NOMO-1 treated with dmso at 0.1 percent for 144 hours (cell line): ENCODE data around the gene MYZAP.

Experiments used
- DNase-seq: peaks from one replicate; lab custom pipeline; 2025; ENCODE audit not compliant: unreplicated experiment; lab: John Stamatoyannopoulos, UW

MYZAP gene

DNA sequence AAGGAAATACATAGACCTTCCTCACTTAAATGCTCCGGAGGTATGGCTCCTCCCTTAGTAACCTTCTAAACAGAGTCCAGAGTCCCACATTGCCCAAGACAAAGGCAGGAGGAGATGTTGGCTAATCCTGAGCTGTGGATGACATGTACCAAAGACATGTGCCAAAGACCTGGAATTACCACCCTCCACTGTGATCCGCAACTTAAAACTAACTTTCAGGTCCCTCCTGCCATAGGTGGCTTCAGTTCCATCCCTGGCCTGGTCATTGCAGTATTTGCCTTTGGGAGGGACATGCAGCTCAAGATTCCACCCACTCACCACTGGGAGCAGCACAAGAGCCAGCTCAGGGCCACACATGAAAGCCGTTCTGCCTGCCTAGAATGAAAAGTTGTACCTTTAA is 28.0 kb downstream of the MYZAP start:
- DNase-seq, result no peak

DNA sequence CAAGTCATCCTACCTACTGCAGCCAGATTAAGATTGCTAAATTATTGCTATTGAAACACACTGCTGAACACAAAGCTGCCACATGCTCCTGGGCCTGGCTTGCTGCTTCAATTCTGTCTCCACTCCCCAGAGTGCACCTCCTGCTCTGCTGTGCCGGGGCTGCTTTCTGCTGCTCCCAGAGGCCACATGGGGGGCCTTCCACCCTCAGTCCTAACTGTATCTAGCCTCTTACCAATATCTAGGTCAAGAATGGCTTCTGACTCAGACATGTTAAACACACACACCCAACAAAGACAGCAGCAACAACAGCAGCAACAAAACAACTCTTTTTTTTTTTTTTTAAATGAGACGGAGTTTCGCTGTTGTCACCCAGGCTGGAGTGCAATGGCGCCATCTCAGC is 33.0 kb downstream of the MYZAP start:
- no peak for DNase-seq

DNA sequence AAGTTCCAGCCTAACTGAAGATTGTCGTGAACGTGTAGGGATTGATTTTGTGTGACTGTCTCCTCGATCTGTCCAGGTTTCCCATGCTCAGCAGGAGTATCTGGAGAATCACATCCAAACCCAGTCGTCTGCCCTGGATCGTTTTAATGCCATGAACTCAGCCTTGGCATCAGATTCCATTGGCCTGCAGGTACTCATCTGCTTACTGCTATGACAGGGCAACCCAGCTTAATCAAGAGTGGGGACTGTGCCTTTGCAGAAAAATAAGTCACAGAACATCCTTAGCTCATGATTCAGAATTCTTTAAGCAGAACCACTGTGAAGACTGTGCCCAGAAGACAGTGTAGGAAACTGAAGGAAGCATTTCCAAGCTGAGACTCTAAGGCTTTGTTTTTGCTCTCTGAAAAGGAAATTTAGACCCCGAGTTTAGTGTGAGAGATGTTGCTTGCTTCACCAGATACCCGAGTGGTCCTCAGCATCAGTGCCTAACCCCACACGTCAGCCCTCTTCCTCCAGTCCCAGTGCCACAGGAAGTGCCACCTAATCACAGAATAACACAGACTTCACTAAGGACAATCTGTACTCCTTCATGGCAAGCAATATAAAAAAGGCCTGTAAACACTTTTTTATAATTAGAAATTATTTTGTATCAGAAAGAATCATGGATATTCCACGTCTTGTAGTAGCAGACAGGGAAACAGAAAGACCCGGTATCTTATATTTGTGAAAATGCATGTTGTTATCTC is 34.2 kb downstream of the MYZAP start:
- no peak for DNase-seq

DNA sequence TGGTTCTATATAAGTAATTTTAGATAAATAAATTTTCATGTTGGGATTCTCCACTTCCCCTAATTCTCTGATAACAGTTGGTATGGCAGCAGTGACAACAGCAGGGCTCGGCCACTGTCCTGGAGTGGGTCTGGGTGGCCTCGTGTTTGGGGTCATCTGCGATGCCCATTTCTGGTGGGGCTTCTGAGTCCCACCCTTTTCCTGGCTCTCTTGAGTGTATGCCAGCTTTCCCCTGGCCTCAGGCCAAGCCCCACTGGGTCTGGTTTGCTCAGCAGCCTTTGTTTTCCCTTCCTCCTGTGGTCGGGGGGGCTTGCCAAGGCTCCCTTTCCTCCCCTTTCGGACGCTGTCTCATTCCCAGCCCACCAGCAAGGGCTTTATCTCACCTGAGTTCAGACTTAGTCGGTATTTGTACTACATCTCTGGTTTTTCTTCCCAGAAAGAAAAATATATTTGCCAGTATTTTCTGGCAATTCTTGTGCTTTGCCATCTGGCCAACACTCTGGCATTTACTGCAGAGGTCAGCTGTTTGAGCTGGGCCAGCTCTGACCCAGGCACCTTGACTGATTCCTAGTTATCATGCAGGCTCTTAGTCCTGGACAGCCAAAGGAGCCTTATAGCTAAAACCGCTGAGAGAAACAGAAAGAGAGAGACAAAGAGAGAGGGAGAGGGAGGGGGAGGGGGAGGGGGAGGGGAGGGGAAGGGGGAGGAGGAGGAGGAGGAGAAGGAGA is 35.2 kb downstream of the MYZAP start:
- DNase-seq, result no peak

DNA sequence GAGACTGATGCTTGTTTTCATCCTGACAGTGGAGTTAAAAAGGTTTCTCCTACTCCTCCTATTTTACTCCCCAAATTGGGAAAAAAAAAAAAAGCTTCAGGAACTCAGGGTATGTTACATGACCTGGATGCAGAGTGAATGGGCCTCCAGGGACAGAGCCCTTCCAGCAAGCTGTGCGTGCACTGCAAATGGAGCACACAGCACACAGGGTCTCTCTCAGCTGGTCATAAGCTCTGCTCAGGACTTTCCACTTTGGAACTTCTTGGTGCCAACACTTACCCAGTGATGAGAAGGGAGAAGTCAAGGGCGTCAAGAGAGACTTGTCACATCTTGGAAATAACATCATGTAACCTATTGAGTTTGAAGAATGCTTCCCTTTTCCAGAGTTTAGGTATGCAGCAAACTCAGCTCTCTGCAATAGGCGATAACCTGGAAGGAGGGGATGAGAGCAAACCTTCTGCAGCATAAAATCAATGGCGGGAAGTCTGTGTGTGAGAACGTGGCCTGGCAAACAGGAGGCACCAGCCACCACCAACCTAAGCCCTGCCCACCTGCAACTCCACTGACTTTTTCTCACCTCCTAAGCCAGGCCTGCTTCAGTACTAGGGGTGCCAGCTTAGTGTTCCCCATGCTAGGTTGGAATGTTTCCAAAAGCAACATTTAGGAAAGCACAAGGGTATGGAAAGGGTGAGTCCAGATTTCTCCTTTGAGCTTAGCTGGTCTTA is 39.8 kb downstream of the MYZAP start:
- no peak for DNase-seq

DNA sequence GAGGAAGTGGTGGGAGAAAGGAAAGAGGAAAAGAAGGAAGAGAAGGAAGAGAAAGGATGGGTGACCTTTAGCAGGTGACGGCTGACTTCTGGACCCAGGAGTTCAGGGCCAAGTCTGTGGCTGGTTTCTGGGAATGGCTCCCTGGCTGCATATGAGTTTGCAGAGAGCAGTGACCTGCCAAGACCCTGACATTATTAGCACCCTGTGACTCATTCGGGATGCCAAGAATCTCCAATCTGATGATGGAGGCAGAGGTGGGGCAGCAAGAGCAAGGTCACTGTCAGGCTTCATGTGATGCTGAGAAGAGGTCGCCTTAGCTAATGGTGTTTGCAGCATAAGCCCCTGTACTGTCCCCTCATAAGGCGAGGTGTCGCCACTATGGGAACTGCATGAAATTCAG is 42.6 kb downstream of the MYZAP start:
- DNase-seq, result no peak

DNA sequence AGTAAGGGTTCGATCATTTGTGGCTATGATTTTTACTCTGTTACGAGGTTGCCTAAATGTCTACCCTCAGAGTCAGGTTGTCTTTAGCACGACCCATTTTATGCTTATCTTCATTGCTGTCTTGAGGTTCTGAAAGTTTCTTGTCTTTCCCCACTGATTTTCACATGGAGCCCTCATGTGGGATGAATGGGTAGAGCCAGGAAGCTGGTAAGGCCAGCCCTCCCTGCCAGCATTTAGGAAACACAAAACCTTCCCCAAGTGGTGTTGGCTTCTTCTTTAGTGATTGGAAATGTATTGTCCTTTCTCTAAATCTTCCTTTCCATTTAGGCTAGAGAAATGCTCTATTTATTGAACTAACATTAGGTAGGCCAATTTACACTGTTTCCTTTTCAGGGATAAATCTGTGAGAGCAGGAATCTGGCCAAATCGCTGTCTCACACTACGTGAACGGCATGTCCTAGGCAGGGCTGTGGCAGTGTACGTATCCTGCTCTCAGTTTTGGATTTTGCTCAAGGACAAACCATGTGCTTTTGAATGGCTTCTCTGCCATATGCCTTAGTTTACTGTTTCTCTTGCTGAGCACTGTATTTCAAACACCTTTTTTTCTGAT is 43.7 kb downstream of the MYZAP start:
- DNase-seq, result no peak

DNA sequence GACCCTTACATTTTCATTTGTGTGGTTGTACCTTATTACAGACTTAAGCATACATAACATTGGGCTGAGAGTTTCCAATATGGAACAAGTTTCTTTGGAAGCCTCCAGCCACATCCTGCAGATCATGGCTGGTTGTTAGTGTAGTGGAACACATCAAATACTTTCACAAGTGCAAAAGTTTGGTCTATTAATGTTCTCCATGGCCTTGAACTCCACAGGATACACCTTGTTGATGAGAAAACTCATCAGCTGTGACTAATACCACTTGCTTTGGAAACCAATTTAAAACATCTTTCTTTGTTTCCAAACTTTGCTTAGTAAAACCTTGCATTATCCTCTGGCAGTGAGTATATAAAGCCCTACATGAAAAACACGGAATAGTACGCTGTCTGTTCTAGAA is 46.1 kb downstream of the MYZAP start:
- DNase-seq, result no peak

DNA sequence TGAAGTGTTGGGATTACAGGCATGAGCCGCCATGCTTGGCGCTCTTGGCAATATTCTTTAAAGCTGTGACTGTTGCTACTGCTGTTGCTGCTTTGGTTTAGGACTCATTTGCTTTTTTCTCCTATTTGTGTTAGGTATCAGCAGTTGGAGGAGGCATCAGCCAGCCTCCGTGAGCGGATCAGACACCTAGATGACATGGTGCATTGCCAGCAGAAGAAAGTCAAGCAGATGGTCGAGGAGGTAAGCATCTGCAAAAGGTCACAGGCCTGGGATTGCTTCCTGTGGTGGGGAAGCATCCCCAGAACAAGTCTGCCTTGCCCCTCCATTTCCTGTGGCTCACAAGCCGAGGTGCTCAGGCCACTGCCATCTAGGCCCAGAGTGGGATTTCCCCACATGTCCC is 47.6 kb downstream of the MYZAP start:
- no peak for DNase-seq

DNA sequence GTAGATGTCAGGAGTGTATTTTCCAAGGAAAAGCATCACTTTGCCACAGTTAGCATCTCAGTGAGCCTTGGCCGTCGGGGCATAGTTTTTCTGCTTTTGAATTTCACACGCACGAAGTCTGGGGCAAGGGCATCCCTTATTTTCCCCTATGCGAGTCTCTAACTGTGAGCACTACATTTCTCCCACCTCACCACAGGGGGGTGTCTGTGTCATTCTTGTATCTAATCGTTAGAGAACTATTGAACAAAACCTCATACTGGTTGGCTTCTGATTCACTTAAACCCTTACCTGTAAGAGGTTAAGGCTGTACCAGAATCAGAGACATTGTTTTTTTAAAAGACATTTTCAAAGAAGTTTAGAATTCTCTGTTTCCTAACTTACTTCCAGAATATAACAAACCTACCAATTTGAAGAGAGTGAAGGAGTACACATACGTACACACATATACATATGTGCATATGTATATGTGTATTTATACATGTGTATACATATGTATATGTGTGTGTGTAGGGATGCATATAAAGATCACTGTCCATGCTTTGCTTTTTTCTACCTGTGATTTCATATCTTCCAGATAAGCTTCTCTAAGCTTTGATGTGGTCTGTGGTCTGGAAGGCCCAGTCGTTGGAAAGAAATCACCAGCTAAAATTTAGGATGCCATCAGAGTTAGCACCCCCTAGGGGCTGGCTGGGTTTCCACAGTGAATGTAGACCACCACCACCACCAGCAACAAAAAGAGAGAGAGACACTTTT is 49.4 kb downstream of the MYZAP start:
- DNase-seq, result no peak

DNA sequence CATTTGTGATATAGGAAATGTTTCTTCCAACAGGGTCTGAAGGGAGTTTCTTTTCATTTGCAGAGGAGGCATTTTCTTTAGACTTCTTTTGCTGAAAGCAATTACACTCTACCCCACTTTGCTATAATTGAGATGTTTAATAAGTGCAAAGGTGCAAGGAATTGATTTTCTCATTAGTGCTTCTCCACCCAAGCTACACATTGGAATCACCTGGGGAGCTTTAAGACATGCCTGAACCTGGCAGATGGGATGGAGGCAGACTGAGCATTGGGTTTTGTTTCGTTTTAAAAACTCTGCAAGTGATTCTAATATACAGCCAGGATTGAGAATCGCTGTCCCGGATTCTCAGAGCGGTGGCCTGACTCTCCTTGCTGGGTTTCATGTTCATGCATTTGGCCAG is 52.1 kb downstream of the MYZAP start:
- DNase-seq, result no peak

DNA sequence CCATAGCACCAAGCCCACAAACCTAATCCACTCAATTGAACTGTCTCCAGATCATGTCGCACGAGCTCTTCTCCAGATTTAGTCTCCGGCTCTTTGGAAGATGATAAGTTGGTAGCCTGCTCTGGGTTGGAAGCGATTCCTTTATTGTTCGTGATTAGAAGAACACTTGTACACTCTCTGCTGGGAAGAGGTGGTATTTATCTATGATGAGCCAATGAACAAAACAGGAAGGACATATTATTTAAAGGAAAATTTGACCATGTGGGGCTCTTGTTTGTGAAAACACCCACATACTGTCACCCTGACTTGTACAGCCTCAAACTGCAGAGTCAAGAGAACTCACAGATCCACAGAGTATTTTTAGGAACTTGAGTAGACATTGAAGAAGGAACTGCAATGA is 54.4 kb downstream of the MYZAP start:
- DNase-seq, result no peak

DNA sequence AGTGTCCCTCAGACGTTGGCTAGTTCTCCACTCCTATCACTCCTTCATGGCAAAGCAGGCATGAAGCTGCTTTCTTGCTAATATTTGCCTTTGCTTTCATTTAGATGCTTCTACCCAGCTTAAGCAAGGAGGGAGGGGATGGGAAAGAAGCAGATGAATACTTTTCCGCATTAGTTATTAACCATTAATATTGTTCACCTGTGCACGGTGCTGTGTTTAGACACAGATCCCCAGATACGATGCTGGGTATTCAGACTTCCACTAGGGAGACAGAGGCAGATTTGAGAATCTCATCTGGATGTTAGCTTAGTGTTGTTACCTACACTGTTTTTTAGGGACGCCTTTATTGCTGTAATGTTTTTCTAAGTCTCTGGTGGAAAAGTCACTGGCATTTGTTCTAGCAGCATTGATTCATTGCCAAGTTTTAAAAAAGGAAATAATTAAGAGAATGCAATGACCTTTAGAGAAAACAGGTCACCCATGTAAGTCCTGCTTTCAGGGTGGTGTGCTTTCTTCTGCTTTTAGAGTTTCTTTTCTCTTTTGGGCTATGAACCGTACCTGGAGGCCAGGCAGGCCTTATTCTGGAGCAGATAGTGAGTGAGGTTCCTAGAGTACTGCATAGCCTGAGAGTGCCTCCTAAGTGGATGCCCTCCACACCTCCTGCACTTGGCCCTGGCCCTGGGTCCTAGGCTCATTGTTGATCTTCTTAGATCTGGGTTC is 55.5 kb downstream of the MYZAP start:
- no peak for DNase-seq

DNA sequence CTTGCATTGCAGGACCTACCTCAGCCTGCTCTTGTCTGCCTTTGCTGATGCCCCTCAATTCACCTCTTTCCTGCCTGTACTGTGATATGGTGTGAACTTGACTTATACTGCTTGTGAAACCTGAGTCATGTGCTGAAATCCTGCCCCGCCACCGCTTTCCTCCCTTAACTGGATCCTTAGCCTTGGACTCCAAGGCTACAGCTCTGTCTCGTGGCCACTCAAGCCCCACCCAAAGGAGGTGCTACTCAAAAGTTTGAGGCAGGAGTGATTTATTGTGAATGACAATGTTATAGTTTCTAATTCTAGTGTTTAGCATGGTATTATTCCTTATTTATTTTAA is 56.1 kb downstream of the MYZAP start:
- no peak for DNase-seq

DNA sequence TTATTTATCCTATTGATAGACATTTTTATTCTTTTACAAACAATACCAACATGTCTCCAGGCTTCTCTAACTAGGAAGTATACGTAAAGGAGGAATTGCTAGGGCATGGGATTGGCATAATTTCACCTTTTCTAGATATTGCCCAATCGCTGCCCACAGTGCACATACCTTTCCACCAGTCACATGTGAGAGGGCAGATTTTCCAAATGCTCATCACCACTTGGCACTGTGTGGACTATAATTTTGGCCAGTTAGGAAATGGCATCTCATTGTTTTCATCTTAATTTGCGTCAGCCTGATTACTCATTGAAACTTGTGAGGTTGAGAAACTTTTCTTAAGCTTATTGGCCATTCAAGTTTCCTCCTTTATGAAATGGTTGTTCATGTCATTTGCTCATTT is 57.4 kb downstream of the MYZAP start:
- DNase-seq, result no peak

DNA sequence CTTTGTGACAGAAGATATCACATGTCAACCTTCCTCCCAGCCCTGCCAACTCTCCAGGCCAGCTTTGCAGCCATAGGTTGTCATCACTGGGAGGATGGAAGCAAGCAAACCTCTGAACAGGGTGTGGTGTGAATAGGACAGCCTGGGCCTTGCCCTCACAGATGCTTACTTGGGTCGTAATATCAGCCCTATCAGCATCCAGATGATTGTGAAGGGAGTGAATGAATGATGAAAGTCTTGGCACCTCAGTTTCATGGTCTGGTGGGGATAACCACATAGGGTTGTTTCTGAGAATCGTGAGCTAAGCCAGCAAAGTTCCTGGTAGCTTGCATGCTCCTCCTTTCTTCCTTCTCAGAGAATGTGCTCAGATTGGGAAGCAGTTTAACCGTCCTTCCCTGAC is 59.7 kb downstream of the MYZAP start:
- no peak for DNase-seq

DNA sequence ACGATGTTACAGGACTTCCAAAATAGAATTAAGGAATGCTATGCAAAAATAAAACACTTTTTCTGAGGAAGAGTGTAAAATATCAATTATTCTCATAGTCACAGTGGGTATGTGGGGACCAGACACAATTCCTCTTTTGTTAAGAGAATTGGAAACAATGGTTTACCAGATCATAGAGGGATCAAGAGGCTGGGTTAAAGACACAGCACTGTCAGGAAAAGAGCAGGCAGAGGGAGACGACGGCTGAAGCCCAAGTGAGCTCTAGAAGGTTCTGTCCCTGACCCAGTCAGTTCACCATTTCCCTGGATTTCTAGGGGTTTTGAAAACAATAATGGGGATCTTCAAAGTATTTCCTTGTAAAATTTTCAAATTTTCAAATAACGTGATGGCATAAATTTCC is 60.8 kb downstream of the MYZAP start:
- no peak for DNase-seq

DNA sequence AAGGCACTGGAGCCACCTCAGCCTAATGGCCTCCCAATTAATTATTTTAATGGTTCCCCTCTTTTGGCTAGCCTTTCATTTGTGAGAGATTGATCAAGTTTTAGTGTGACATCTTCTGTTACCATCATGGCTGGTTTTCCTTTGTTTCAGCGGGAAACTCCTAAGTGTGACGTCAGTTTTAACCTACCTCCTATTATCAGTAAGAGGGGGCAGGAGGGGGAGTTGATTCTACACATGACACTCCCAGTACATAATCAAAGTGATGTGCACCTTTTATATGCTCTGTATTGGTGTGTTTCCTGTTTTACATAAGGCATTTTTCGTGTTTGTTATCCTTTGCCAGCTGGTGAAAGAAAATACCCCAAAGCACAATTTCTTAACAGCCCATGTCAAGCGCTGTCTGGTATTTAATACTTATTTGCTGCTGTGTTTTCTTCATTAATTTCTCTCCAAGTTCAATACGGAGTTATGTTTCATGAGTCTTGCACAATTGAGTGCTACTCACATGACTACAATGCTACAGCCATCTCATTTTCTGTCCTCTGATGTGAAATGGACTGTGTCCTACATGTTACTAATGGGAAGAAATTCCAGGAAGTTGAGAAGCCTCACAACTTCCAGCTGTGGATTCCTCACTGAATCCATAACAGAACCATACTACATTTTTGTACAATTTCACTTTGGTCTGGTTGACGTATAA is 62.6 kb downstream of the MYZAP start:
- no peak for DNase-seq

DNA sequence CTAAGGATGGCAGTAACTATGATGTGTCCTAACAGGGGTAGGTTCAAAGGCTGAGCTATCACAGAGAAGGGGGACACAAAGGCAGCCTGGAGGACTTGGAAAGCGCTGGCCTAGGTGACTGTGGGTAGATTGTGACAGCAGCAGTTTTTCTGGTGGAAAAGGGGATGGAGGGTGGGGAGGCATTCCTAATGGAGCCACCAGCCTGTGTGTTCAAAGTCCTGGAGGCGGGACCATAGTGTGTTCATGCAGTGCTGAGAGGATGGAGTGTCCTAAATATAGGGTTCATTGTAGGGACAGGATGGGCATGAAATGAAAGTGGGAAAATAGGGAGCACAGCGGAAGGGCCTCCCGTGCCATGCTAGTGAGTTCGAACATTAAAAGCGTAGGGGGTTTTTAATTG is 63.3 kb downstream of the MYZAP start:
- no peak for DNase-seq

DNA sequence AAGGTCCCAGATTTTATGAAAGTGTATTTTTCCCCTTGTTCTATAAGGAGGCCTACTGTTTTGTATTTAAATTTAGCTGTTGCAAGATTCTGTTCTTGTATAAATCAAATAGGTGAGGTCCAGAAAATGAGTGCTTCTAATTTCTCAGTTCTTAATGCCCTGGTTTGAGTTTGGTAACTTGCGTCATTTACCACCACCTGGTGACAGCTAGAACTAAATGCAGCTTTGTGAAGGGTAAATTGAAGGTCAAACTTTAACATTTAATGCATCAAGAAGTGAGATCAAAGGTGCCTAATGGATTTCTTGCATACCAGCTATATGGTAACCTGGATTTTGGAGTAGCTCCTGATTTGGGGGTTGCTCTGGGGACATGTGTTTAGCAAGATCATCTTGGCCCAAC is 64.1 kb downstream of the MYZAP start:
- DNase-seq, result no peak
